NT2/D1 (cell line): ENCODE data around the gene ZNRF2.
"Not testable (repeated sequence)": the region's sequence is repeated elsewhere in the genome, so short reads cannot be mapped to it uniquely, and the experiment has no call there.

Experiments
- DNase-seq: peaks from one replicate; pipeline ENCODE4 v3.0.0-alpha.2; 2011; ENCODE audit warnings: low read depth, low spot score
- H3K27me3 ChIP-seq: 2 replicates; pipeline ENCODE4 v1.6.0; 2011; ENCODE audit warnings: mild to moderate bottlenecking; ENCODE audit not compliant: insufficient read length, insufficient read depth
- H3K36me3 ChIP-seq: 2 replicates; pipeline ENCODE4 v1.6.1; 2011; ENCODE audit warnings: mild to moderate bottlenecking, low read length, mixed read lengths; ENCODE audit not compliant: insufficient read depth, insufficient read length
- H3K4me1 ChIP-seq: 2 replicates; pipeline ENCODE4 v1.5.1; 2011; ENCODE audit not compliant: insufficient read depth, insufficient read length
- H3K4me3 ChIP-seq: 2 replicates; pipeline ENCODE4 v1.5.1; 2011; ENCODE audit warnings: low read depth; ENCODE audit not compliant: insufficient read length
- H3K9ac ChIP-seq: 2 replicates; pipeline ENCODE4 v1.6.0; 2011; ENCODE audit warnings: low read depth; ENCODE audit not compliant: insufficient read length
- H3K9me3 ChIP-seq: 2 replicates; pipeline ENCODE4 v1.5.1; 2011; ENCODE audit warnings: mild to moderate bottlenecking, low read length; ENCODE audit not compliant: insufficient read depth
- SUZ12 ChIP-seq: IDR thresholded peaks from 2 replicates; pipeline ENCODE4 v1.6.1; 2011; ENCODE audit not compliant: insufficient read length, insufficient read depth; ENCODE audit errors: extremely low read depth
- YY1 ChIP-seq: IDR thresholded peaks from 2 replicates; pipeline ENCODE4 v1.6.1; 2011; ENCODE audit not compliant: insufficient read length, insufficient read depth
- ZNF274 ChIP-seq: IDR thresholded peaks from 2 replicates; pipeline ENCODE4 v1.6.1; 2011; ENCODE audit warnings: mild to moderate bottlenecking, low read depth, low read length

The ZNRF2 gene

DNA sequence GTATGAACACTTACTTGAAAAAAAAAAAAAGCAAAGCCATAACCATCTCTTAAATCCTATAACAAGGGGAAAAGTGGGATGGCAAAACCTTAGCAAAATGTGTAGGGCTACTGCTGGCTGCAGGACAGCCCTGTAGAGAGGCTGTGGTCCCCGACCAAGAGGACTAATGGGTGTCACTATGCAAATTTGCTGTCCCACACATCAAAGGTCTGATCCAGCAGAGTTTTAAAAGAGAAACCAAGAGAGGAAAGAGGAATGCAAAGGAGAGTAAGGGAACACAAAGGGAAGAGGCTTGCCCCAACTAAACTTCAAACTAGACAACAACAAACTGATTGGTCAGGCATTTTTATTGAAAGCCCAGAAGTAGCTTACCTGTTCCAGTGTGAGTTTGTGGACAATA lies 3.1 kb upstream of the ZNRF2 start:
- no peak for TF ChIP-seq ZNF274
- TF ChIP-seq YY1 = no peak
- no peak for TF ChIP-seq SUZ12
- Histone ChIP-seq H3K27me3 (no peaks in the 10 kb centered on the region), H3K9ac (no peak overlapping the region), H3K4me1 (no peaks in the 10 kb centered on the region), H3K36me3 (no peaks in the 10 kb centered on the region), H3K4me3 (no peak overlapping the region), H3K9me3 (no peaks in the 10 kb centered on the region)
- peak; percentile 27 for DNase-seq

DNA sequence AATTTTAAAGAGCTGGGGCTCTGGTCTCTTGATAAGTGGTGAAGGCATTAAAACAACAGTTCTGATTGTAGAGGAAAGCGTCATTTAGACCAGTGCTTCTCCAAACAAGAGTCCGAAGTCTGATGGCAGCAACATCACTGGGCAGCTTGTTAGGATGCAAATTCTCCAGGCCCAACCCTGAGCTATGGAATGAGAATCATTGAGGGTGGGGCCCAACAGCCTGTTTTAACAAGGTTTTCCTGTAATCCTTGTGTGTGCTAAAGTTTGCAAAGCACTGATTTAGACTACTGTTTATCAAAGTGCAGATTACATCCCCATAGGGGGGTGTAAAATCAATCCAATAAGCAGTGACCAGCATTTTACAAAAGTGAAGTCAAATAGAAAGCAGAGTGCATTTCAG lies 2.6 kb upstream of the ZNRF2 start:
- Histone ChIP-seq H3K4me1 (no peaks in the 10 kb centered on the region), H3K9me3 (no peaks in the 10 kb centered on the region), H3K9ac (no peak overlapping the region), H3K4me3 (no peak overlapping the region), H3K27me3 (no peaks in the 10 kb centered on the region), H3K36me3 (no peaks in the 10 kb centered on the region)
- TF ChIP-seq ZNF274 (no peak), SUZ12 (no peak)
- DNase-seq = no peak

DNA sequence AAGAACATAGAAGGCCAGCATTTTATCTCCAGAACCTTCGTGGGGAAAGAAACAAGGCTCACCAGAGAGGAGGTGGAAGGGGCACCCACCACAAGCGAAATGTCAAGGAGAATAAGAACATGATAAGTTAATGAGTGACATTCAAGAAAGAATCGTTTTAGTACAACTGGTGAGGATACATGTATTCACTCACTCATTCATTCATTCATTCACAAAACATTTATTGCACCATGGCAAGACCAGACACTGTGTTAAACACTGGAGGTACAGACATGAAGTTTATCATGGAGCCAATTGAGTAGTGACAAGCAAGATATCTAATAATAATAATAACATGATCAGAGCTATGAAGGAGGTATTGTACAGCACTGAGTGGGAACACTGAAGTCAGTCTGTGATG lies 1.7 kb upstream of the ZNRF2 start:
- H3K36me3 ChIP-seq = no peaks in the 10 kb centered on the region
- no peaks in the 10 kb centered on the region for H3K9me3 ChIP-seq
- no peaks in the 10 kb centered on the region for H3K4me1 ChIP-seq
- H3K9ac ChIP-seq = no peak overlapping the region
- H3K4me3 ChIP-seq = no peak overlapping the region
- H3K27me3 ChIP-seq = no peaks in the 10 kb centered on the region
- TF ChIP-seq SUZ12 (no peak), ZNF274 (no peak), YY1 (no peak)
- DNase-seq = no peak

DNA sequence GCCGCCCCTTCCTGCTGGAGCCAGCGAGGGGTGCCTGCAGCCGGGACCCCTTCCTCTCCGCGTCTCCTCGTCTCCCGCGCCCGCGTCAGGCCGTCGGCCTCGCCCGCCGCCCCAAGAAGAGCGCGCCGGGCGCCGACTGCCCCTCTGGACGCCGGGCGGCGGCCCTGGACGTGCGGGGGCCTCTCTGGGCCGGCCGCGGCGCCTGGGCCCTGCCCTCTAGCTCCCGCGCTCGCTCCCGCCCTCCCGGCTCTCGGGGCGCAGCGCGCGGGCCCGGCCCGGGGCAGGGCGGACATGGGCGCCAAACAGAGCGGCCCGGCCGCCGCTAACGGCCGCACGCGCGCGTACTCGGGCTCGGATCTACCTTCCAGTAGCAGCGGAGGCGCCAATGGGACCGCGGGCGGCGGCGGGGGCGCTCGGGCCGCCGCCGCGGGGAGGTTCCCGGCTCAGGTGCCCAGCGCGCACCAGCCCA lies 704 bp downstream of the ZNRF2 start:
- peak overlapping the region; percentile 90 for H3K9ac ChIP-seq
- peak; percentile 22 for DNase-seq
- no peaks in the 10 kb centered on the region for H3K9me3 ChIP-seq
- no peaks in the 10 kb centered on the region for H3K4me1 ChIP-seq
- H3K4me3 ChIP-seq = peak overlapping the region; percentile 66
- no peak for TF ChIP-seq SUZ12
- TF ChIP-seq ZNF274 = no peak
- TF ChIP-seq YY1 = no peak
- H3K27me3 ChIP-seq = no peaks in the 10 kb centered on the region
- no peaks in the 10 kb centered on the region for H3K36me3 ChIP-seq

DNA sequence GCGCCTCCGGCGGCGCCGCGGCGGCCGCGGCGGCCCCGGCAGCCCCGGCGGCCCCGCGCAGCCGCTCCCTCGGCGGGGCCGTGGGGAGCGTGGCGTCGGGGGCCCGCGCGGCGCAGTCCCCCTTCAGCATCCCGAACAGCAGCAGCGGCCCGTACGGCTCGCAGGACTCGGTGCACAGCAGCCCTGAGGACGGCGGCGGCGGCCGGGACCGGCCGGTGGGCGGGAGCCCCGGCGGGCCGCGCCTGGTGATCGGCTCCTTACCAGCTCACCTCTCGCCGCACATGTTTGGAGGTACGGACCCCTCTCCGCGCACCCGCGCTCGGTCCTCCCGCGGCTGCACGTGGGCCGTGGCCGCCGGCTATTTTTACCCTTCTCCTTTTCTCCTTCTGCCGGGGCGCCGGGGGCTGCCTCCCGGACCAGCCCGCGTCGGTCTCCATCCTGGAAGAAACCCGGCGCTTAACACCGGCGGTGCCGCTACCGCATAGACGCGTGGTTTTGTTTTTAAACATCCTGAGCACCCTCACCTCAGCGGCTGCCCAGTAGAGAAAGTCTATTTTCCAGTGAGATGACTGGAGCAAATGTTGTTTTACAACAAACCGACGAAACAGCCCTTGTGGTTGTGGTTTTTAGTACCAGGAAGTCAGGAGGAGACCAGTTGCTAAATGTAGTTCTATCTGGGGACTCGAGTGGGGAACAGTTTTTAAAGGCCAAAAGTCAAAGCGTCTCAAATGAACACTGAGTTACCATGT lies 1.3 kb downstream of the ZNRF2 start:
- peak; percentile 18 for DNase-seq
- Histone ChIP-seq H3K9me3 (no peaks in the 10 kb centered on the region), H3K36me3 (no peaks in the 10 kb centered on the region), H3K9ac (peak overlapping the region; percentile 90), H3K4me3 (peak overlapping the region; percentile 66), H3K4me1 (no peaks in the 10 kb centered on the region), H3K27me3 (no peaks in the 10 kb centered on the region)
- TF ChIP-seq SUZ12 (no peak), ZNF274 (no peak)

DNA sequence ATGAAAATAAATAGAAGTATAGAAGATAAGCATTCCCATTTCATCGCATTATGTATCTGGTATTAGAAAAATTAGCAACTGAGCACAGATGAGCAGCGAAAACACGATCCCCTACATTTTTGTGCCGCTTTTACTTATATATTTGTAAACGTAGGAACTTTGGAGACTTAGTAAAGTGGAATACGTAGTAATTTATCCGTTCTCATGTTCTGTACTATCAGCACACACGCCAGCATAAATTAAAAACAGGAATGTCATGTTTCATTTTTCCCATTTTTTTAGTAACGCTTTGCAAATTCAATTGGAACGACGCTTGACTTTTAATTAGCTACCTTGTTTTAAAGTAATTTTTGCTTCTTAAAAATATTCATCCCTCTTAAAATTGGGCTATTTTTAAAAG lies 2.4 kb downstream of the ZNRF2 start:
- no peak for DNase-seq
- Histone ChIP-seq H3K4me1 (no peaks in the 10 kb centered on the region), H3K36me3 (no peaks in the 10 kb centered on the region), H3K4me3 (peak overlapping the region; percentile 66), H3K9me3 (no peaks in the 10 kb centered on the region), H3K9ac (peak overlapping the region; percentile 46), H3K27me3 (no peaks in the 10 kb centered on the region)
- TF ChIP-seq SUZ12 = no peak
- TF ChIP-seq ZNF274 = no peak
- no peak for TF ChIP-seq YY1

DNA sequence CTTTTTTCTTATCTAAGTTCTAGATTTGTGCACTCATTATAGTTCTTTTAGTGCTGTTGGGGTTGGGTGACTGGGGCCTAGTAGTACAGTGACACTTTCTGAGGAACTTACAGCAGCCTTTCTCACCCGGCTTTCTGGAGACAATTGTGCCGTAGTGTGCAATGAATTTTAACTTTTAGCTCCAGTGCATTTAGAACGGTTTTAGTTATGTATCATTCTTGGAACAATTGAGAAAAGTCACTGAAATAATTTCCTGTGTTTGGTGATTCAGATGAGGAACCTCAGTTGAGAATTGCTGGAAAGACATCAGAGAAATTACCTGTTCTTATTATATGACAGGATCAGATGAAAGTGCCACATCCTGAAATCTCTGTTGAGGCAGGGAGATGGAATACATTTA lies 3.2 kb downstream of the ZNRF2 start:
- not testable (repeated sequence) for H3K4me3 ChIP-seq, DNase-seq, H3K27me3 ChIP-seq, H3K4me1 ChIP-seq, H3K9me3 ChIP-seq, H3K36me3 ChIP-seq, H3K9ac ChIP-seq

DNA sequence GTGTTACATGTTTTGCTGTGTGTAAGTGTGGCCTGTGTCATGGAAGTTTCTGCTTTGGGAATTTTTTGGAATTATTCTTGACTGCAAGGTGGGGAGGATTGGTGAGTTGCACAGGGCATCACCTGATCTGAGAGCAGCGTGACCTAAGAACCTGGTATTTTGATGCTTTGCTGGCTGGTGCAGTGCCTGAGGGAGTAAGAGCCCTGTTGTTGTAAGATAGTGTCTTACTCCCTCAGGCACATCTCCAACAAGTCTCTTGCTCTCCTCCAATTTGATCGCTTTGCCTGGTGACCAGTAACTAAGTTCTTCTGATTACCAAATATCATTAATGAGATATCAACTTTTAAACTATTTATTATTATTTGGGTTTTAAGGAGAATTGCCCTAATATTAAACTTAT lies 5.2 kb downstream of the ZNRF2 start:
- not testable (repeated sequence) for H3K9me3 ChIP-seq, DNase-seq, H3K4me3 ChIP-seq, H3K4me1 ChIP-seq, H3K36me3 ChIP-seq, H3K9ac ChIP-seq, H3K27me3 ChIP-seq

DNA sequence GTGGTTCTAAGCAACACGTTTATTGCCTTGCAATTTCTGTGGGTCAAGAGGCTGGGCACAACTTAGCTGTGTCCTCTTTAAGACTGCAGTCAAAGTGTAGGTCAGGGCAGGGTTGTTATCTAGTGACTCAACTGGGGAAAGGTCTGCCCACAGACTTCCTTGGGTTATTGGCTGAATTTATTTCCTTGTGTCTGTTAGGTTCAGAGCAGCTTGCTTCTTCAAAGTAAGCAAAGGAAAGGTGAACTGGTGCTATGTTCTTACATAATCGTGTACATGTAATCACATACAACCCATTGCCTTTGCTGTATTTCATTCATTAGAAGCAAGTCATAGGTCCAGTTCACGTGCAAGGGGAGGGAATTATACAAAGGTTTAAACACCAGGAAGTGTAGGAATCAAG lies 5.9 kb downstream of the ZNRF2 start:
- H3K4me1 ChIP-seq, H3K36me3 ChIP-seq, H3K9me3 ChIP-seq, H3K4me3 ChIP-seq, DNase-seq, H3K27me3 ChIP-seq, H3K9ac ChIP-seq: not testable (repeated sequence)

DNA sequence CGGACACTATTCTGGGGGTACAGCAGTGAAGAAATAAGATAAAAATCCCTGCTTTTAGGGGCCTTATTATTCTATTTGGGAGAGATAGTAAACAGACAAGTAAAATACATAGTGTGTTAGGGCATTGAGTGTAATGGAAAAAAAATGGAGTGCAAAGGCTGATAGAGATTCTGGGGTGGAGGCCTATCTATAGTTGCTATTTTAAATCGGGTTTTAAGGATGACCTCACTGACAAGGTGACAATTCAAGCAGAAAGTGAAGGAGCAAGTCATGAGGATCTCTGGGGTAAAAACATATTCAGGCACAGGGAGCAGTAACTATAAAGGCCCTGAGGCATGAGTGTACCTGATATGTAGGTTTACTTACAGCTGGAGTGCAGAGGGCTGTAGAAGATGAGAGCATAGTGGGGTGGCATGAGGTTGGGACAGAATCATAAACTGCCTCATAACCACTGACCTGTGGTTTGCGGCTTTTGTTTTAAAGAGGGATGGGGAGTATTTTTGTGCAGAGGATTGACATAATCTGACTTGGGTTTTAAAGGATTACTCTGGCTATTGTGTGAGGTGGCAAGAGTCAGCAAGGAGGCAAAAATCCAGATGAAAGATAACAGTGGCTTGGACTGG lies 8.1 kb downstream of the ZNRF2 start:
- DNase-seq, H3K36me3 ChIP-seq, H3K4me3 ChIP-seq, H3K9me3 ChIP-seq, H3K9ac ChIP-seq, H3K27me3 ChIP-seq, H3K4me1 ChIP-seq: not testable (repeated sequence)
